ENCODE data around the gene GPR26. TPM values are rescaled to one million over a fixed set of nuclear protein-coding genes. Genes with fewer than 3 reads are reported as not detected.

Gene GPR26
- total RNA-seq, 1 donor from 2014 or later, result not detected

- Histone ChIP-seq H3K9ac (ENCODE audit: low read depth in 1 of 3, low read length in 3 of 3) (no peak overlapping the region), H3K27ac (ENCODE audit: low read depth, low read length) (no peak overlapping the region), H3K9me3 (ENCODE audit: control insufficient read depth in 3 of 3, low read length in 3 of 3) (no peaks in the 10 kb centered on the region), H3K4me3 (ENCODE audit: low read length in 3 of 3) (no peak overlapping the region), H3K4me1 (ENCODE audit: control insufficient read depth in 3 of 3, insufficient read depth in 3 of 3, low read length in 3 of 3) (peaks cover 0 to 13% (median 3%) of the 10 kb centered on the region in 3 donors), H3K27me3 (ENCODE audit: control insufficient read depth in 3 of 3, insufficient read depth in 3 of 3, low read length in 3 of 3) (peaks cover 2 to 17% (median 2%) of the 10 kb centered on the region in 3 donors), H3K36me3 (ENCODE audit: control insufficient read depth in 3 of 3, insufficient read depth in 3 of 3, low read length in 3 of 3) (no peaks in the 10 kb centered on the region)
These were observed 77.5 kb downstream of the GPR26 start for GRCh38 chr10:123743441-123744223.

- Histone ChIP-seq H3K9ac (ENCODE audit: low read depth in 1 of 3, low read length in 3 of 3) (no peak overlapping the region), H3K27me3 (ENCODE audit: control insufficient read depth in 3 of 3, insufficient read depth in 3 of 3, low read length in 3 of 3) (peaks cover 2 to 17% (median 2%) of the 10 kb centered on the region in 3 donors), H3K4me3 (ENCODE audit: low read length in 3 of 3) (no peak overlapping the region), H3K9me3 (ENCODE audit: control insufficient read depth in 3 of 3, low read length in 3 of 3) (no peaks in the 10 kb centered on the region), H3K4me1 (ENCODE audit: control insufficient read depth in 3 of 3, insufficient read depth in 3 of 3, low read length in 3 of 3) (peaks cover 0 to 13% (median 3%) of the 10 kb centered on the region in 3 donors), H3K27ac (ENCODE audit: low read depth, low read length) (no peak overlapping the region), H3K36me3 (ENCODE audit: control insufficient read depth in 3 of 3, insufficient read depth in 3 of 3, low read length in 3 of 3) (no peaks in the 10 kb centered on the region)
These were observed 78.0 kb downstream of the GPR26 start for GRCh38 chr10:123744224-123744536.

Other genes starting within 250 kb of the GPR26 start
- 0.52 TPM for gene CPXM2, start 225.5 kb downstream of the GPR26 start, total RNA-seq